B cell (primary cell): Measurements from ENCODE around the gene ANKRD61. TPM values are rescaled to one million over a fixed set of nuclear protein-coding genes. Genes with fewer than 3 reads are reported as not detected.
"Not testable (repeated sequence)": the region's sequence is repeated elsewhere in the genome, so short reads cannot be mapped to it uniquely, and the experiment has no call there.

Experiments
- ATAC-seq: fragments of 200-7000 bp; cut with Tn5 transposase; one replicate; pipeline ENCODE4 v1.10.0; 2021; ENCODE audit warnings: low read depth, mild to moderate bottlenecking, moderate number of reproducible peaks, moderate library complexity
- CTCF ChIA-PET: fragments of 350-600 bp; sonication (Branson Sonifier 250); formaldehyde crosslinking; loops from one replicate; lab custom pipeline; 2021; ENCODE audit warnings: antibody characterized with exemption, inconsistent platforms; lab: Charles Lee
- POLR2A ChIA-PET: fragments of 350-600 bp; sonication (Branson Sonifier 250); formaldehyde crosslinking; loops from one replicate; lab custom pipeline; 2021; ENCODE audit warnings: antibody characterized with exemption; lab: Charles Lee
- DNase-seq: peaks from one replicate; pipeline ENCODE4 v3.0.0; 2013
- H2AFZ ChIP-seq: 2 replicates; pipeline ENCODE4 v1.6.1; 2012; ENCODE audit warnings: mild to moderate bottlenecking, low read depth, low read length; ENCODE audit not compliant: insufficient read depth, poor library complexity, severe bottlenecking
- H3K27ac ChIP-seq, 2 donors: 1 replicate in 1 of 2; 2 replicates in 1 of 2; pipeline ENCODE4 v1.5.1; 2012 to 2013; ENCODE audit warnings: low read length in 2 of 2, mild to moderate bottlenecking in 2 of 2, moderate library complexity in 1 of 2
- H3K27me3 ChIP-seq, 4 experiments: fragments of 200-600 bp in 1 of 4; sonication (generic) in 1 of 4; replicated peaks in 1 of 4; 1 replicate in 2 of 4; 2 replicates in 2 of 4; pipeline versions ENCODE4 v1.6.1 to v1.7.0; 2013 to 2016; ENCODE audit warnings: low read length in 3 of 4, mild to moderate bottlenecking in 2 of 4, mixed read lengths in 1 of 4, moderate library complexity in 1 of 4; ENCODE audit not compliant: insufficient read depth in 4 of 4, control insufficient read depth in 3 of 4; ENCODE audit errors: control extremely low read depth in 1 of 4
- H3K36me3 ChIP-seq, 2 experiments: replicated peaks in 1 of 2; 1 replicate in 1 of 2; 2 replicates in 1 of 2; pipeline versions ENCODE4 v1.6.1 to v1.7.1; 2013; ENCODE audit warnings: low read length in 1 of 2; ENCODE audit not compliant: insufficient read depth in 2 of 2, control insufficient read depth in 1 of 2; ENCODE audit errors: control extremely low read depth in 1 of 2, extremely low read depth in 1 of 2
- H3K4me1 ChIP-seq, 2 donors: fragments of 200-600 bp in 1 of 2; sonication (generic) in 1 of 2; 1 replicate in 1 of 2; 2 replicates in 1 of 2; pipeline versions ENCODE4 v1.5.1 to v1.6.1; 2013 to 2017; ENCODE audit warnings: low read length in 2 of 2; ENCODE audit not compliant: control insufficient read depth in 2 of 2, insufficient read depth in 2 of 2
- H3K4me2 ChIP-seq: replicated peaks from 2 replicates; pipeline ENCODE3; 2012; ENCODE audit warnings: mild to moderate bottlenecking, low read depth, low read length; ENCODE audit not compliant: poor library complexity, severe bottlenecking
- H3K4me3 ChIP-seq, 5 experiments: fragments of 200-600 bp in 1 of 5; sonication (generic) in 1 of 5; 1 replicate in 3 of 5; 2 replicates in 2 of 5; pipeline versions ENCODE4 v1.5.1 to v1.7.0; 2011 to 2016; ENCODE audit warnings: low read length in 4 of 5, mild to moderate bottlenecking in 4 of 5, low read depth in 2 of 5, control low read depth in 1 of 5, moderate library complexity in 1 of 5; ENCODE audit not compliant: insufficient read depth in 1 of 5; ENCODE audit errors: control extremely low read depth in 1 of 5, extremely low read depth in 1 of 5
- H3K79me2 ChIP-seq: fragments of 200-600 bp; sonication (generic); one replicate; pipeline ENCODE4 v1.6.0; 2016; ENCODE audit warnings: low read length; ENCODE audit not compliant: control insufficient read depth, insufficient read depth
- H3K9ac ChIP-seq: fragments of 200-600 bp; sonication (generic); 2 replicates; pipeline ENCODE4 v1.6.1; 2017; ENCODE audit warnings: mild to moderate bottlenecking, low read length, moderate library complexity
- H3K9me3 ChIP-seq, 3 donors: one replicate each; pipeline versions ENCODE4 v1.6.1 to v1.7.1; 2013; ENCODE audit warnings: low read length in 2 of 3; ENCODE audit not compliant: control insufficient read depth in 2 of 3, insufficient read depth in 1 of 3; ENCODE audit errors: control extremely low read depth in 1 of 3
- H4K20me1 ChIP-seq: 2 replicates; pipeline ENCODE4 v1.6.0; 2012; ENCODE audit warnings: mild to moderate bottlenecking, low read length; ENCODE audit not compliant: insufficient read depth, control insufficient read depth, poor library complexity, severe bottlenecking
- H3K27ac Mint-ChIP-seq: one replicate; pipeline ENCODE4 v1.8.0; 2021; ENCODE audit warnings: mixed read lengths
- H3K27me3 Mint-ChIP-seq: one replicate; pipeline ENCODE4 v1.8.0; 2021; ENCODE audit warnings: mixed read lengths
- H3K4me1 Mint-ChIP-seq: one replicate; pipeline ENCODE4 v1.8.0; 2021; ENCODE audit warnings: mixed read lengths
- H3K4me3 Mint-ChIP-seq: one replicate; pipeline ENCODE4 v1.8.0; 2021; ENCODE audit warnings: mixed read lengths
- H3K9me3 Mint-ChIP-seq: one replicate; pipeline ENCODE4 v1.8.0; 2022; ENCODE audit warnings: mixed read lengths; ENCODE audit not compliant: insufficient read depth
- CTCF ChIP-seq: fragments of 200-600 bp; IDR thresholded peaks from one replicate; pipeline ENCODE4 v1.8.0; 2022; ENCODE audit warnings: antibody characterized with exemption, mild to moderate bottlenecking
- EZH2 ChIP-seq: IDR thresholded peaks from 2 replicates; pipeline ENCODE4 v1.6.1; 2012; ENCODE audit warnings: borderline replicate concordance, low read depth, mild to moderate bottlenecking, moderate library complexity, low read length; ENCODE audit not compliant: insufficient read depth, poor library complexity, severe bottlenecking
- WGBS: methylation state at CpG from one replicate; pipeline ENCODE4 v1.1.5; 2013; ENCODE audit warnings: missing lambda C conversion rate; ENCODE audit not compliant: insufficient coverage; 5-methylcytosine and 5-hydroxymethylcytosine counted together
- intact Hi-C: fragments of 100-400 bp; cut with micrococcal nuclease; formaldehyde crosslinking; loops from one replicate; pipeline ENCODE4 v1.10.0; 2022
- polyA plus RNA-seq: library from polyadenylated mRNA; depleted of rRNA; stranded (reverse); fragments of >200 nt; gene quantifications from 2 replicates; pipeline ENCODE4 v1.2.3, GENCODE V29; 2012
- total RNA-seq, 2 donors: library from RNA; stranded (reverse); fragments of 120-200 nt in 1 of 2; gene quantifications; 1 replicate in 1 of 2; 2 replicates in 1 of 2; pipeline versions ENCODE4 v1.2.3 to v1.2.4, GENCODE V29; 2013 to 2022

ANKRD61 gene
- total and polyA plus RNA-seq, 2 donors (not counting 1 experiment from before 2014, with no cell fraction given): 0.13 TPM; not detected in 1

GRCh38 chr7:6007835-6008590 lies 23.2 kb upstream of the ANKRD61 start:
- POLR2A ChIA-PET: interaction anchor here (0.6 kb wide), 1 partner anchor 12 kb away, joined by 4 read pairs; no protein-coding TSS in a partner anchor
- H3K27me3 ChIP-seq, H3K27me3 Mint-ChIP-seq, ATAC-seq, H3K9me3 ChIP-seq, H3K36me3 ChIP-seq, H3K9me3 Mint-ChIP-seq, H4K20me1 ChIP-seq, intact Hi-C loops, H3K4me1 ChIP-seq: not testable (repeated sequence)
- peak; percentile 20 for DNase-seq
- peaks cover 33% of the 10 kb centered on the region for H3K4me1 Mint-ChIP-seq
- peak overlapping the region; percentile 92 for H2AFZ ChIP-seq
- H3K79me2 ChIP-seq: peaks cover 53% of the 10 kb centered on the region
- peak overlapping the region in 1 of 2 donors; percentile 80 for H3K27ac ChIP-seq
- peak overlapping the region; percentile 94 for H3K4me3 Mint-ChIP-seq
- H3K27ac Mint-ChIP-seq: peak overlapping the region; percentile 26
- peak overlapping the region; percentile 83 for H3K9ac ChIP-seq
- 71% methylated on average over 9 of the region's 27 CpGs for whole genome bisulfite sequencing
- peak overlapping the region; percentile 90 for H3K4me2 ChIP-seq
- CTCF ChIA-PET: interaction anchor here (1.1 to 3.6 kb wide), 5 partner anchors 10 to 342 kb away, joined by 3 to 29 read pairs (median 4); no protein-coding TSS in a partner anchor
- peak overlapping the region; percentile 47 to 93 (median 85) for H3K4me3 ChIP-seq

GRCh38 chr7:6008668-6009611 lies 22.2 kb upstream of the ANKRD61 start, which contains the start of the genes AIMP2 and PMS2:
Gene AIMP2, plus strand, starts transcription at chr7:6009272. Its CDS starts 92 bp downstream, at chr7:6009364.
Gene PMS2, minus strand, starts transcription at chr7:6009049. Its CDS starts 30 bp downstream, at chr7:6009019.
- CTCF ChIA-PET: interaction anchor here (0.8 to 3.6 kb wide), 9 partner anchors 11 to 425 kb away, joined by 3 to 29 read pairs (median 3); no protein-coding TSS in a partner anchor
- Histone ChIP-seq H3K9ac (peak within 1 kb of the TSS; percentile 83), H3K79me2 (peaks cover 57% of the 10 kb centered on the region), H3K9me3 (no peaks in the 10 kb centered on the region), H3K4me1 (peaks cover 3 to 9% of the 10 kb centered on the region in 2 donors), H3K27ac (peak within 1 kb of the TSS; percentile 80 to 86), H3K4me3 (peak within 1 kb of the TSS; percentile 47 to 93 (median 85)), H3K4me2 (peak within 1 kb of the TSS; percentile 90), H2AFZ (peak within 1 kb of the TSS; percentile 92), H4K20me1 (peaks cover 4% of the 10 kb centered on the region), H3K36me3 (peaks cover 0 to 5% of the 10 kb centered on the region in 2 experiments), H3K27me3 (no peaks in the 10 kb centered on the region)
- Mint-ChIP-seq H3K4me3 (peak within 1 kb of the TSS; percentile 94), H3K9me3 (no peaks in the 10 kb centered on the region), H3K4me1 (peaks cover 34% of the 10 kb centered on the region), H3K27ac (peak within 1 kb of the TSS; percentile 93), H3K27me3 (no peaks in the 10 kb centered on the region)
- ATAC-seq (peak; percentile 90), DNase-seq (peak; percentile 96)
- intact Hi-C loops: loop anchor here (1.0 kb wide), 3 partner anchors 12 to 263 kb away; partner anchors contain the start of gene CYTH3
- POLR2A ChIA-PET: interaction anchor here (0.5 to 1.1 kb wide), 4 partner anchors 15 to 439 kb away, joined by 3 to 9 read pairs (median 6); partner anchors contain the start of gene DAGLB
- WGBS: under 1% methylated on average over 84 of the region's 84 CpGs
- TF ChIP-seq EZH2 (no peak), CTCF (peak; percentile 33)

GRCh38 chr7:6010370-6010769 lies 20.8 kb upstream of the ANKRD61 start:
- H4K20me1 ChIP-seq, ATAC-seq, H3K4me1 ChIP-seq, H3K27me3 Mint-ChIP-seq, H3K36me3 ChIP-seq, CTCF ChIA-PET, H3K27me3 ChIP-seq, POLR2A ChIA-PET, H3K9me3 Mint-ChIP-seq, H3K9ac ChIP-seq, DNase-seq, intact Hi-C loops, H3K27ac ChIP-seq, H3K4me3 ChIP-seq, H2AFZ ChIP-seq, H3K9me3 ChIP-seq, H3K4me2 ChIP-seq: not testable (repeated sequence)
- Mint-ChIP-seq H3K4me3 (peak overlapping the region; percentile 70), H3K4me1 (peaks cover 38% of the 10 kb centered on the region), H3K27ac (peak overlapping the region; percentile 37)
- 85% methylated on average over 4 of the region's 8 CpGs for WGBS
- H3K79me2 ChIP-seq: peaks cover 63% of the 10 kb centered on the region
